OCI-M2 (cell line): ENCODE measurements around the gene PRSS36.

Experiments
- DNase-seq: peaks from one replicate; lab custom pipeline; 2025; ENCODE audit not compliant: unreplicated experiment; lab: John Stamatoyannopoulos, UW

The PRSS36 gene

DNA sequence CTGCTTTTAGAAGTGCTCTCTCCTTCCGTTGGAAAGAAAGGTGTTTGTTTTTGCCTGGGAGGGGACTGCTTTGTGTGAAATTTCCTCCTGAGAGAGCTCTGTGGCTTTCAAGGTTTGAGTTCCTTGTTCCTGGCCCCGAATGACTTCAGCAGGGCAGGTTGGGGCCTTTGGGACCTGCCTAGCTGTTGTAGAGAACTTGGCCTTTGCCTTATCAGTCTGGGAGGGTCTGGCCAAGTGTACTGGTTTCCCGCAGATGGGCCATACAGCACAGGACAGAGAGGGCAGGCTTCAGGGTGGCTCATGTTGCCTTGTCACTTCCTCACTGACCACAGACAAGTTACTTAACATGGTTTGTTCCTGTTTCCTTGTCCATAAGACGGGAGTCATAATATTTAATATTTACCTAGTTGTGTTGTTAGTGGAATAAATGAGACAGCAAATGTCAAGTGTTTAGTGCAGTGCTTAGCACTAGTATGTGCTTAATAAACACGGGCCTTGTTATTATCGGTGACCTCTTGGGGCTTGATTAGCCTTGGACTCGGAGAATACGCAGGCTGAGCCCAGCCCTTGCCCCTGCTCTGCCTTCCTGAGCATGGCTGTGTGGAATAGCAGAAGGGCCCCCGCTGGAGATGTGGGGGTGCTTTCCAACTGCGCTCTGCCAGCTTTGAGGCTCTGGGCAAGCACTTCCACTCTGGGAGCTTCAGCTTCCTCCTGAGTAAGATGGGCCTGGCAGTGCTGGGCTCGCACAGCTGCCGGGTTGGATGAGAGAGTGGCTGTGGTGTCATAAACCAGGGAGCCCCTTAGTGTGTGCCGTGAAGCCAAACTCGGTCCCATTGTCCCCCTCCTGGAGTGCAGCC lies 20.9 kb downstream of the PRSS36 start:
- DNase-seq: peak; percentile 32

DNA sequence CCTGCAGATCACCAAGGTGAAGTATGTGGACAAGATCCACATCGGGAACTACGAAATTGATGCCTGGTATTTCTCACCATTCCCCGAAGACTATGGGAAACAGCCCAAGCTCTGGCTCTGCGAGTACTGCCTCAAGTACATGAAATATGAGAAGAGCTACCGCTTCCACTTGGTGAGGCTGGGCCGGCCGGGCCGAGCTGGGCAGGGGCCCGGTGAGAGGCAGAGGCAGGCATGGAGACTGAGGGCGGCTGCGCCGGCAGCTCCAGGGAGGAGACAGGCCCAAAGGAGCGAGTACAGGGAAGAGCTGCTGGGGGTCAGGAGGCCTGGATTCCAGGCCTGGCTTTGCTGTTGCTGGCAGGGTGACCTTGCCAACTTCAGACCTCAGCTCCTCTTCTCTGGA lies 22.7 kb downstream of the PRSS36 start:
- DNase-seq: no peak

DNA sequence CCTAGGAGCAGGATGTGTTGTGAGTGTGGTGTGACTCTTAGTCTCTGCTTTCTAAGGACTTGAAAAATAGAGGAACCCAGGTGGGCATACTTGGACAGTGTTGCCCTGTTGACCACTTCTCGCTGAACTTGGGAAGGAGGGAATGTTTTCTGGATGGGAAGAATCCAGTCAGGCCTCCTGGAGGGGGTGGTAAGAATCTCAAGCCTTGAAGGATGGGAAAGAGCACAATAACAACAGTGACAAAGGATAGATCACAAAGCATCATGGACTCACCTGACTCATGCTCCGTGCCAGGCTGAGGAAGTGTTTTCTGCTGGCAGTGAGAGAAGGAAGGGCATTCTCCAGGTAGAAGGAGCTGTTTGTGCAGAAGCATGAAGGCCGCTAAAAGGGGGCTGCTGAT lies 24.0 kb downstream of the PRSS36 start:
- no peak for DNase-seq

DNA sequence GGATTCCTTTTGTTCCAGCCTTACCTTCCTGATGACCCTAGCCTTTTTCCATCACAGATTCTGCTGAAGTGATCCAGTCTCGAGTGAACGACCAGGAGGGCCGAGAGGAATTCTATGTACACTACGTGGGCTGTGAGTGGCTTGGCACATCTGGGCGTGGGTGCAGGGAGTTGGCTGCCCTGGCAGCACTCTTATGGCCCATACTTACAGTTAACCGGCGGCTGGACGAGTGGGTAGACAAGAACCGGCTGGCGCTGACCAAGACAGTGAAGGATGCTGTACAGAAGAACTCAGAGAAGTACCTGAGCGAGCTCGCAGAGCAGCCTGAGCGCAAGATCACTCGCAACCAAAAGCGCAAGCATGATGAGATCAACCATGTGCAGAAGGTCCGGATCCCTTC lies 29.7 kb downstream of the PRSS36 start:
- DNase-seq: no peak

GRCh38 chr16:31118223-31119155 lies 31.4 kb downstream of the PRSS36 start:
- DNase-seq: no peak

- peak; percentile 76 for DNase-seq
These were observed 32.3 kb downstream of the PRSS36 start, which contains the start of gene KAT8 for GRCh38 chr16:31117384-31118222. KAT8 (plus strand) TSS chr16:31117664; CDS start chr16:31117682, 18 bp downstream.

DNA sequence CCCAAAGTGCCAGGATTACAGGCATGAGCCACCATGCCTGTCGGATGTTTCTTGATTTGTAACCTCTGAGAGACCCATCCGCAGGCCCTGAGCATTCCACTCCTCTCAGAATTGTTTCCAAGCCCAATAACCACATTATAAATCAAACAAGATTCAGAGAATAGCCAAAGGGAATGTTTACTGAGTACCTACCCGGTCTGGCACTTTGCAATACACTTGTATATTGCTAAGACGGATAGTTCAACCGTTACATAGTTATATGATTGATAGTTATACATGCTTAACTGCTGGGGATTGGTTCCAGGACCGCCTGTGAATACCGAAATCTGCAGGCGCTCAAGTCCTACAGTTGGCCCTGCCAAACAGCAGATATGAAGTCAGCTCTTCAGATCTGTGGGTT lies 35.4 kb downstream of the PRSS36 start:
- no peak for DNase-seq

DNA sequence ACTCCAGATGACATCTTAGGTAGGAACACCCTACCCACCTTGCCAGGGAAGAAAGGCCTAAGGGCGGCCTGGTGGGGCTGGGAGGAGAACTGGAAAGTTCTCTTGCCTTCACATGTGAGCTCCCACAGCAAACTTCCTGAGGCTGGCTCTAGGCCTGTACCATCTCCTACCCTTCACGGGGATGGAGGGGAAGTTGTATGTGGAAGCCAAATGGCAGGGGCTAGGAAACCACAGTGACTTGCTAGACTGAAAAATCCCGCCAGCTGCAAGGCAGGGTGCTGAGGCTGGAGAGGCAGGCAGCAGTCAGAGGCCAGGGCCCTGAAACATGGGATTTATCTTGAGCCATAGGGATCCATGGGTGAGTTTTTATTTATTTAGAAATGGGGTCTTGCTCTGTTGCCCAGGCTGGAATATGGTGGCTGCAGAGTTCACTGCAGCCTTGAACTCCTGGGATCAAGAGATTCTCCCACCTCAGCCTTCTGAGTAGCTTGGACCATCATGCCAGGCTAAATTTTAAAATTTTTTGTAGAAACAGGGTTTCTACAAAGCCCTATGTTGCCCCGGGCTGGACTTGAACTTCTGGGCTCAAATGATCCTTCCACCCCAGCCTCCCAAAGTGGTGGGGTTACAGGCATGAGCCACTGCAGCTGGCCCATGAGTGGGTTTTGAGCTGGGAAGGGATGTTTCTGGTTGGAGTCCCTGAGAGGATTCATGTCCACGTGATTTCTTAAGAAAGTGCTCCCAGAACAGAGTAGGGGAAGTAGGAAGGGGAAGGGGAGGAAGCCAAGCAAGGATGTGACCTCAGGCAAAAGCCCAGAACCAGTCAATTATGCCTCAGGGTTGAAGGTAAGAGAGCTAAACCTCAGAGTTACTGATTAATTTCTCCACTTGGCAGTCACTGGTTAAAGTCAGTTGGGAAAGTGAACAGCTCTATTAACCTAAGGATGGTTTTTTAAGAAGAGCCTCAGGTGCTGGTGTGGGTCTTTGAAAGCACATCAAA lies 36.4 kb downstream of the PRSS36 start:
- no peak for DNase-seq

- no peak for DNase-seq
These were observed 37.2 kb downstream of the PRSS36 start for GRCh38 chr16:31112711-31113110.

DNA sequence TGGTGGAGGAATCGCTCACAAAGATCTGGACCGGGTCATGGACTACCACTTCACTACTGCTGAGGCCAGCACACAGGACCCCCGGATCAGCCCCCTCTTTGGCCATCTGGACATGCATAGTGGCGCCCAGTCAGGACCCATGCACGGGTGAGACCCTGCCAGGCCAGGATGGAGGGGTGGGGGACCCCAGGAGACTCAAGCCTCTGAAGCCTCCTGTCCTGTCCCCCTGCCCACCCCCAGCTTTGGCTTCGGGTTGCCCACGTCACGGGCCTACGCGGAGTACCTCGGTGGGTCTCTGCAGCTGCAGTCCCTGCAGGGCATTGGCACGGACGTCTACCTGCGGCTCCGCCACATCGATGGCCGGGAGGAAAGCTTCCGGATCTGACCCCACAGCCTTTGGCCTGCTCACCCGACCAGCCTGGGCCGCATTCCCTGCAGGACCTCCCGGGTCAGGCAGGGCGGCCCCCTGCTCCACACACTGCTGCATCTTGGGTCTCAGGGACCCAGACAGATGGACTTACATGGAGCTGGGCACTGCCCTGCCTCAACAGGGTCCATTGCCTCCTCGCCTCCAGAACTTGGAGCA lies 37.9 kb downstream of the PRSS36 start:
- no peak for DNase-seq

DNA sequence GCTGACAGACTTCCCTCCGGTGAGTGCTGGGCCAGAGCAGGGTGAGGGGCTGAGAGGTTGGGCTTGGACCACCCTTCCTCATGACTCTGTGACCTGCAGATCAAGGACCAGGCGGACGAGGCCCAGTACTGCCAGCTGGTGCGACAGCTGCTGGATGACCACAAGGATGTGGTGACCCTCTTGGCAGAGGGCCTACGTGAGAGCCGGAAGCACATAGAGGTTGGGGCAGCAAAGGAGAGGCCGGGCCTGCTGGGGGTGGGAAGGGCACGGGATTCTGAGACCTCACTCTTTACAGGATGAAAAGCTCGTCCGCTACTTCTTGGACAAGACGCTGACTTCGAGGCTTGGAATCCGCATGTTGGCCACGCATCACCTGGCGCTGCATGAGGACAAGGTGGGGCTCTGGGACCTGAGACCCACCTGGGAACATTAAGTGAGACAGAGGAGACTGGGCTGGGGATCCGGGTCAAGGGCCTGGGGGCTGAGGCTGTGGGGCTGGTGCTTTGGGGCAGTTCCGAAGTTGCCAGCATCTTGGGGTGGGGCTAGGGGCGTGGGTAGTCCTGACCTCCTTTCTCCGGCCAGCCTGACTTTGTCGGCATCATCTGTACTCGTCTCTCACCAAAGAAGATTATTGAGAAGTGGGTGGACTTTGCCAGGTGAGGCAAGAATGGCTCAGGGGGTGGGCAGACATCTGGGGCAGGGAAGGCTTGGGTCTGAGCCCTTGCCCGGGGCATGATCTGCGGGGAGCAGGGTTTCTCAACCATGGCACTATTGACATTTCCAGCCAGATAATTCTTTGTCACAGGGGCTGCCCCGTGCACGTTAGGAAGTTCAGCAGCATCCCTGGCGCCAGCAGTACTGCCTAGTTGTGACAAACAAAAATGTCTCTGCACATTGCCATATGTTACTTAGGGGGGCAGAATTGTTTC lies 39.5 kb downstream of the PRSS36 start:
- no peak for DNase-seq

DNA sequence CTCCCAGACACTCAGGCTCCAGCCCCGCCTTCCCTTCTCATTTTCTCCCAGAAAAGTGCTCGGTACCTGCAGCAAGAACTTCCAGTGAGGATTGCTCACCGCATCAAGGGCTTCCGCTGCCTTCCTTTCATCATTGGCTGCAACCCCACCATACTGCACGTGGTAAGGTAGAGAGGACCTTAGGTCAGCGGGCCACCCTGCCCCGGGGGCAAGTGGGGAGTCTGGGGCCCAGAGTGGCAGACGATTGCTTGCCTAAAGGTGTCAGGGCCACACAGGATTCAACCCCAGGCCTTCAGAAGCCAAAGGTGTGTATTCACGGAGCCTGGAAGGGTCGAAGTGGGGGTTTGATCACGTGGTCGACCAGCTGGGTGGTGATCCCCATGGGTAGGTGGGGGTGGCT lies 40.2 kb downstream of the PRSS36 start:
- no peak for DNase-seq

DNA sequence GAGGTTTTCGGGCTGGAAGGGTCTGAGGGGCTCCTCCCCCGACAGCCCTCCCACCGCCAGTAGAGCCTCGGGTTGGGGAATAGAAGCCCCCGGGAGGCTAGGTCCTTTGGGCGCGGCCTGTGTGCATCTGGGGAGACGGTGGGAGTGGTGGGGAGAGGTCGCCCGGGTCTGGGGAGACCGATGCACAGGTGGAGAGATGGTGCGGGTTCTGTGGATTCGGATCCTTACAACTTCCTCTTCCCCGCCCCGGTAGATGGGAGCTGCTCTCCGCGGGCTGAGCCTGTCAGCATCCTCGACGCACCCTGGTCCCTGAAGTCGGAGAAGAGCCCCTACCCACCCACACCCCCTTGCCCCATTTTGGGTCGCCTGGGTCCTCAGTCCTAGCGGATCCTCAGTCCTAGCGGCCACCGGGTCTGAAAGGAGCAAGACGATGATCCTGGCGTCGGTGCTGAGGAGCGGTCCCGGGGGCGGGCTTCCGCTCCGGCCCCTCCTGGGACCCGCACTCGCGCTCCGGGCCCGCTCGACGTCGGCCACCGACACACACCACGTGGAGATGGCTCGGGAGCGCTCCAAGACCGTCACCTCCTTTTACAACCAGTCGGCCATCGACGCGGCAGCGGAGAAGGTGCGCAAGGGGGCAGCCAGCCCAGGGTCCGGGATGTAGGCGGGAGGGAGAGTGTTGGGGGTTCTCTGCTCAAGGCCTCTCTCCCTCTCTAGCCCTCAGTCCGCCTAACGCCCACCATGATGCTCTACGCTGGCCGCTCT lies 40.9 kb downstream of the PRSS36 start:
- no peak for DNase-seq

GRCh38 chr16:31108035-31108793 lies 41.7 kb downstream of the PRSS36 start, which contains the start of gene BCKDK:
BCKDK (plus strand) TSS chr16:31108386; CDS start chr16:31109224, 838 bp downstream.
- DNase-seq: peak; percentile 31

GRCh38 chr16:31107465-31107867 lies 42.4 kb downstream of the PRSS36 start:
- no peak for DNase-seq
